SU-DHL-6 (cell line): Measurements from ENCODE around the gene POR.

Experiments used
- EZH2phosphoT487 ChIP-seq: fragments of 200-600 bp; sonication (generic), shearing (Covaris generic); conservative IDR thresholded peaks from 2 replicates; pipeline ENCODE4 v1.6.1; 2018; ENCODE audit warnings: mild to moderate bottlenecking, antibody characterized with exemption, low read length, moderate library complexity, mixed read lengths
- TF ChIP-seq, protein P1 (sequence below): fragments of 200-600 bp; sonication (generic); IDR thresholded peaks from one replicate; pipeline ENCODE4 v1.5.1; 2017; ENCODE audit warnings: antibody characterized with exemption, mild to moderate bottlenecking, low read length, moderate library complexity; ENCODE audit not compliant: insufficient read depth, poor library complexity, severe bottlenecking

DNA sequence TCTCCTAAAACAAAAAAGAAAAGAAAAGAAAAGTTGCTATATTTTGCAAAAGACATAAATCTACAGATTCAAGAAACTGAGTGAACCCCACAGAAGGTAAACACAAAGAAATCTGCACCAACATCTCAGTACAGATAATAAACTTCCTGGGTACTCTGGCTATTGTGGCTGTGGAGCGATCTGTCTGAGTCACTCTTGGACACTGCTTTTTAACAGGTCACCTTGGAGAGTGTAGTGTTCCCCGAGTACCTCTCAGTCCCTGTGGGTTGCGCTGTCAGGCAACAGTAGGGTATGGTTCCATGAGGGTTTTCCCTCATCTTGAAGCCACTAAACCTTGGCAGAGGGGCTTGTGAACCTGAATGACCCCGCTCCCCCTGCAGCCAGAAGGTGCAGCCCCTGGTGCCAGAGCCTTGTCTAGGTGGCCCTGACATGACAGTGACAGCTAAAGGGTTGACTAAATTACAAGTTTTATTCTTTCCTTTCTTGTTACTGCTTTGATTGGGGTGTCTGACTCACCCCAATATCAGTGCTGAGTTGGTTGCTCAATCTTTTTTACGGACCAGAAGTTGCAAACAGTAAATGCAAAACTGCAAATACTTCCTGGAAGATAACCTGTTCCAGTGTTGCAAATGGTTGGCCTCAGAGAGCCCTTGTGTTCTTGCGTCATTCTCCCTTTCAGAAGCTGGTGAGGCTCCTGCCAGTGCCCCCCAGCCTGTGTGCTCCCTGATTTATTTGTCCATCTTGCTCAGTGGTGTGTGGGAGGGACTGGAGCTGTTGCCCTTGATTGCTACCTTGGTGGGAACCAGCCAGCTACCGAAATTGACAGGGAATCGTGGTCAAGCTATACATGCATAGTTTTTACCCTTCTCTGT, 30.6 kb downstream of the POR start:
- TF ChIP-seq, protein P1, sequence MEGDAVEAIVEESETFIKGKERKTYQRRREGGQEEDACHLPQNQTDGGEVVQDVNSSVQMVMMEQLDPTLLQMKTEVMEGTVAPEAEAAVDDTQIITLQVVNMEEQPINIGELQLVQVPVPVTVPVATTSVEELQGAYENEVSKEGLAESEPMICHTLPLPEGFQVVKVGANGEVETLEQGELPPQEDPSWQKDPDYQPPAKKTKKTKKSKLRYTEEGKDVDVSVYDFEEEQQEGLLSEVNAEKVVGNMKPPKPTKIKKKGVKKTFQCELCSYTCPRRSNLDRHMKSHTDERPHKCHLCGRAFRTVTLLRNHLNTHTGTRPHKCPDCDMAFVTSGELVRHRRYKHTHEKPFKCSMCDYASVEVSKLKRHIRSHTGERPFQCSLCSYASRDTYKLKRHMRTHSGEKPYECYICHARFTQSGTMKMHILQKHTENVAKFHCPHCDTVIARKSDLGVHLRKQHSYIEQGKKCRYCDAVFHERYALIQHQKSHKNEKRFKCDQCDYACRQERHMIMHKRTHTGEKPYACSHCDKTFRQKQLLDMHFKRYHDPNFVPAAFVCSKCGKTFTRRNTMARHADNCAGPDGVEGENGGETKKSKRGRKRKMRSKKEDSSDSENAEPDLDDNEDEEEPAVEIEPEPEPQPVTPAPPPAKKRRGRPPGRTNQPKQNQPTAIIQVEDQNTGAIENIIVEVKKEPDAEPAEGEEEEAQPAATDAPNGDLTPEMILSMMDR: no peak
- no peak for TF ChIP-seq EZH2phosphoT487
